Uterus (tissue), 2 donors: Measurements from ENCODE around the gene PXT1.

ENCODE experiments used
- CTCF ChIP-seq, 4 experiments: fragments of 200-600 bp in 2 of 4; fragments of 450-650 bp in 2 of 4; sonication (generic) in 2 of 4; IDR thresholded peaks; one replicate each; pipeline ENCODE4 v1.5.1; 2016 to 2019; ENCODE audit warnings: antibody characterized with exemption in 4 of 4, mild to moderate bottlenecking in 2 of 4, moderate library complexity in 1 of 4
- POLR2A ChIP-seq, 2 donors: fragments of 450-650 bp; IDR thresholded peaks; one replicate each; pipeline ENCODE4 v1.6.1; 2016; ENCODE audit warnings: antibody characterized with exemption in 2 of 2, mild to moderate bottlenecking in 1 of 2, moderate library complexity in 1 of 2

GRCh38 chr6:36367743-36368142, 74.9 kb downstream of the PXT1 start:
- no peak for TF ChIP-seq CTCF (IDR thresholded peaks at IDR 0.05)
- TF ChIP-seq POLR2A (IDR thresholded peaks at IDR 0.05), result no peak
